ENCODE results near the gene UBQLN1. TPM values are rescaled to one million over a fixed set of nuclear protein-coding genes. Genes with fewer than 3 reads are reported as not detected.

The UBQLN1 gene
- total RNA-seq, 1 donor from 2014 or later, result 245 TPM

DNA sequence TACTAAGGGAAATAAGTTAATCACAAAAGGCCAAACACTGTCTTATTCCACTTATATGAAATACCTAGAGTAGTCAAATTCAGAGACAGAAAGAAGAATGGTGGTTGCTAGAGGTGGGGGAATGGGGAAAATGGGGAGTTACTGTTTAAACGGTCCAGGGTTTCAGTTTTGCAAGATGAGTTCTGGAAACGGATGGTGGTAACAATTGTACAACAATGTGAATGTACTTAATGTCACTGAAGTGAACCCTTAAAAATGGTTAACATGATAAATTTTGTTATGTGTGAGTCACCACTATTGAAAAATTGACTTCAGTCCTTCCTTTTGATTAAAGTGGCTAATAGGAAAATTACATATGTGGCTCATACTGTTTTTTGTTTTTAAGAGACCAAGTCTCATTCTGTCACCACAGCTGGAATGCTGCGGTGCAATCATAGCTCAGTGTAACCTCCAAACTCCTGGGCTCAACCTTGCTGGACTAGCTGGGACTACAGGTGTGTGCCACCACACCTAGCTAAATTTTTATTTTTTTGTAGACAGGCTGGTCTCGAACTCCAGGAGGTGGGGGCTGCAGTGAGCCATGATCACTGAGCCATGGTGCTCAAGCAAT is 8.7 kb downstream of the UBQLN1 start:
- DNase-seq (ENCODE audit: low spot score in 2 of 2), result no peak
- no peak for FAIRE-seq

GRCh38 chr9:83691492-83691891 is 16.3 kb downstream of the UBQLN1 start:
- DNase-seq (ENCODE audit: low spot score in 2 of 2), result no peak
- no peak for FAIRE-seq

GRCh38 chr9:83688921-83689320 is 18.8 kb downstream of the UBQLN1 start:
- no peak for DNase-seq (ENCODE audit: low spot score in 2 of 2)
- no peak for FAIRE-seq

GRCh38 chr9:83681490-83681889 is 26.3 kb downstream of the UBQLN1 start:
- FAIRE-seq, result no peak

DNA sequence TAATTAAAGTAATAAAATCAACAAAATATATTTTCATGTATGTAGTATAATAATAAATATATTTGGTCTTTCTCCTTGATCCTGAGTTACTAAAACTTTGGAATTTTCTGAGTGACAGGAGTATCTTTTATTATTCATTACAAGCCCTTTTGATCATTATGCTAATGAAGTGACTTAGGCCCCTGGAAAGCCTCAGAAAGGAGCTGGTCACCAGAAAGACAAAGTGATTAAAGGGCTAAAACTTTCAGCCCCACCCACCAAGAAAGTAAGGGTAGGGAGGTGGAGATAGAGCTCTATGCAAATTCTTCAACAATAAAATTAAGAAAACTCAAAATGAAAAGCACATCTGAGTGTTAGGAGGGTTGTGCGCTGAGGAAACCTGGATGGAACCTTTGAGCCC is 27.5 kb downstream of the UBQLN1 start:
- DNase-seq (ENCODE audit: low spot score in 2 of 2) (no peak), FAIRE-seq (no peak)

More at GRCh38 chr9:83681490-83681889, 26.3 kb downstream of the UBQLN1 start:
- no peak for DNase-seq (ENCODE audit: low spot score in 2 of 2)

- FAIRE-seq, result no peak
- DNase-seq (ENCODE audit: low spot score in 2 of 2), result no peak
Measured at GRCh38 chr9:83677596-83677995, 30.2 kb downstream of the UBQLN1 start.

GRCh38 chr9:83675466-83675865 is 32.3 kb downstream of the UBQLN1 start:
- DNase-seq (ENCODE audit: low spot score in 2 of 2), result no peak
- FAIRE-seq, result no peak

- no peak for DNase-seq (ENCODE audit: low spot score in 2 of 2)
Measured at GRCh38 chr9:83671451-83671850, 36.3 kb downstream of the UBQLN1 start.

DNA sequence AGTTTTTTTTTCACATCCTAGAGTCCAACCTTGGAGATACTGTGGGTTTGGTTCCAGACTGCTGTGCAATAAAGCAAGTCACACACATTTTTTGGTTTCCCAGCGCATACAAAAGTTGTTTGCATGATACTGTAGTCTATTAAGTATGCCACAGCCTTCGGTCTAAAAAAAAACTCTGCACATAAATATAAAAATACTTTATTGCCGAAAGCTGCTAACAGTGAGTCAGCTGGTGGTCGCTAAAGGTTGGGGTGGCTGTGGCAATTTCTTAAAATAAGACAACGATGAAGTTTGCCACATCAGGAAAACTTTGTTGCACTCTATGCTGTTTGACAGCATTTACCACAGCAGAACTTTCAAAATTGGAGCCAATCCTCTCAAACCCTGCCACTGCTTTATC is 37.4 kb downstream of the UBQLN1 start:
- DNase-seq (ENCODE audit: low spot score in 2 of 2) (no peak), FAIRE-seq (no peak)

More at GRCh38 chr9:83671451-83671850, 36.3 kb downstream of the UBQLN1 start:
- FAIRE-seq, result no peak

- DNase-seq (ENCODE audit: low spot score in 2 of 2) (no peak), FAIRE-seq (no peak)
Measured at GRCh38 chr9:83669067-83669466, 38.7 kb downstream of the UBQLN1 start.

- DNase-seq (ENCODE audit: low spot score in 2 of 2), result no peak
- FAIRE-seq, result no peak
Measured at GRCh38 chr9:83665580-83666200, 42.1 kb downstream of the UBQLN1 start.

DNA sequence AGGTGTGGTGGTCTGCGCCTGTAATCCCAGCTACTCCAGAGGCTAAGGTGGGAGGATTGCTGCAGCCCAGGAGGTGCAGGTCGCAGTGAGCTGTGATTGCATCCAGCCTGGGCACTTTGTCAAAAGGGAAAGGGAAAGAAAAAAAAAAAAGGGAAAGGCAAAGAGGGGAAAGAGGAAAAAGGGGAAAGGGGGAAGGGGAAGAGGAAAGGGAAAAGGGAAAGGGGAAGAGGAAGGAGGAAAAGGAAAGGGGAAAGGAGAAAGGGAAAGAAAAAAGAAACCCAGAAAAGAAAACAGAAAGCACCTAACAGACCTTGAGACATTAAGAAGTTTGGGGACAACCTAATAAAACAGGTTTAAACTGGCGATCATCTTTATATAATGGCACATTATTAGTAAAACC is 44.8 kb downstream of the UBQLN1 start:
- DNase-seq (ENCODE audit: low spot score in 2 of 2) (no peak), FAIRE-seq (no peak)

- FAIRE-seq, result no peak
- no peak for DNase-seq (ENCODE audit: low spot score in 2 of 2)
Measured at GRCh38 chr9:83656952-83657351, 50.8 kb downstream of the UBQLN1 start.

- no peak for DNase-seq (ENCODE audit: low spot score in 2 of 2)
- no peak for FAIRE-seq
Measured at GRCh38 chr9:83656032-83656680, 51.6 kb downstream of the UBQLN1 start.

GRCh38 chr9:83655433-83655832 is 52.3 kb downstream of the UBQLN1 start:
- FAIRE-seq (no peak), DNase-seq (ENCODE audit: low spot score in 2 of 2) (no peak)

- no peak for FAIRE-seq
Measured at GRCh38 chr9:83652433-83652832, 55.3 kb downstream of the UBQLN1 start.

DNA sequence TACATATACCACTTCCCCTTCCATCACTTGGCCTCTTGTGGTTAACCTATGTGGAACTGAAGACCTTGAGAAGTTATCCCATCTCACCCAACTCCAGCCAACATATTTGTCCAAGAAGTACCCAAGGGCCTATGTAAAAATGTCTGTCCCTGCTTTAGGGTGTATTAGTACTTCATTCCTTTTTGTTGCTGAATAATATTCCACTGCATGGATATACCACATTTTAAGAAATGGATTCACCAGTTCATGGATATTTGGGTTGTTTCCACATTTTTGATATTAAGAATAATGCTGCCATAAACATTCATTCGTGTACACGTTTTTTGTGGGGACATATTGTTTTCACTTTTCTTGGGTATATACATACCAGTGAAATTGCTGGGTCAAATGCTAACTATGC is 56.2 kb downstream of the UBQLN1 start:
- no peak for DNase-seq (ENCODE audit: low spot score in 2 of 2)
- FAIRE-seq, result no peak

More at GRCh38 chr9:83652433-83652832, 55.3 kb downstream of the UBQLN1 start:
- DNase-seq (ENCODE audit: low spot score in 2 of 2), result no peak

GRCh38 chr9:83649515-83649914 is 58.2 kb downstream of the UBQLN1 start:
- DNase-seq (ENCODE audit: low spot score in 2 of 2) (no peak), FAIRE-seq (no peak)

DNA sequence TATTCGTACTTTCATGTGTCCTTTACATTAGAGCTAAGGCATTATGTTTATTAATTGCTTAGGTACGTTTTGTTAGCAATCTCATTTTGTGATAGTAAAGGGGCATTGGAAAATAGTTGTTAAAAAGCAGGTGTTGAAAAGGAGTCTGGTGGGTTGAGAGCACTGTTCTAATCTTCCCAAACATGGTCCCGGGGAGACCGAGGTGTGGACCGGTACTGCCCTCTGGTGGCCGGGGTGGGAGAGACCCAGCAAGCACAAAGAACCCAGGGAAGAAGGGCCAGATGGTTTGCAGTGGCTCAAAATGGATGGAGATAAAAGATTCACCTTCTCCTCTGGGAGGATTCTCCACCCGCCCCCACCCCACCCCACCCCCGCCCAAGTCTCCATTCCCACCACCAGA is 58.7 kb downstream of the UBQLN1 start:
- DNase-seq (ENCODE audit: low spot score in 2 of 2), result peak in 1 of 2 donors; percentile 56
- no peak for FAIRE-seq

GRCh38 chr9:83646500-83647239 is 61.1 kb downstream of the UBQLN1 start:
- no peak for FAIRE-seq
- no peak for DNase-seq (ENCODE audit: low spot score in 2 of 2)

DNA sequence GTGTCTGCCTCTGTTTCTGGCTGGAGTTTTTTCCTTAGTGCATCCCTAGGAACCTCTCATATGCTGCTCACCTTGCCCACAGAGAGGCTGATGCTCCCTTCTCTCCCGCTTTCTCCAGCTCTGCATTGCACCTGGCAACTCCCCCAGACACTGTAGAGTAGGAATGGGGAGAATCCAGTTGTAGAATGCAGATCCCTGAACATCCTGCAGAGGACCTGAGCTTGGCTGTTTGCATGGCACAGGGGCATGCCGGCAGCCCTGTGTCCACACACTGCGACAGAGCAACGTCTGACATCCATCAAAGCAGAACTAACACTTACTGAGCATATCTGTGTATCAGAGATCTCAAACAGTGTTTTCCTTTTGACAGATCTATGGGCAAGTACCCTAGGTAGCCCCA is 65.0 kb downstream of the UBQLN1 start:
- FAIRE-seq, result no peak
- no peak for DNase-seq (ENCODE audit: low spot score in 2 of 2)
